Adrenal gland (tissue), 5 donors: ENCODE results near the gene ACSF2.

Source experiments
- POLR2A ChIP-seq, 2 donors: fragments of 450-650 bp; IDR thresholded peaks; one replicate each; pipeline ENCODE4 v1.6.1; 2017; ENCODE audit warnings: antibody characterized with exemption in 2 of 2, mild to moderate bottlenecking in 2 of 2, moderate library complexity in 1 of 2
- TF ChIP-seq, protein P1 (sequence below), 6 experiments: fragments of 450-650 bp in 4 of 6; fragments of 200-600 bp in 2 of 6; sonication (generic) in 1 of 6; IDR thresholded peaks; 1 replicate in 5 of 6; 2 replicates in 1 of 6; pipeline versions ENCODE4 v1.5.1 to v1.8.0; 2016 to 2021; ENCODE audit warnings: antibody characterized with exemption in 6 of 6, mild to moderate bottlenecking in 2 of 6, moderate library complexity in 1 of 6
- donor health status: DM: no; HTN: no; CAD: no.

DNA sequence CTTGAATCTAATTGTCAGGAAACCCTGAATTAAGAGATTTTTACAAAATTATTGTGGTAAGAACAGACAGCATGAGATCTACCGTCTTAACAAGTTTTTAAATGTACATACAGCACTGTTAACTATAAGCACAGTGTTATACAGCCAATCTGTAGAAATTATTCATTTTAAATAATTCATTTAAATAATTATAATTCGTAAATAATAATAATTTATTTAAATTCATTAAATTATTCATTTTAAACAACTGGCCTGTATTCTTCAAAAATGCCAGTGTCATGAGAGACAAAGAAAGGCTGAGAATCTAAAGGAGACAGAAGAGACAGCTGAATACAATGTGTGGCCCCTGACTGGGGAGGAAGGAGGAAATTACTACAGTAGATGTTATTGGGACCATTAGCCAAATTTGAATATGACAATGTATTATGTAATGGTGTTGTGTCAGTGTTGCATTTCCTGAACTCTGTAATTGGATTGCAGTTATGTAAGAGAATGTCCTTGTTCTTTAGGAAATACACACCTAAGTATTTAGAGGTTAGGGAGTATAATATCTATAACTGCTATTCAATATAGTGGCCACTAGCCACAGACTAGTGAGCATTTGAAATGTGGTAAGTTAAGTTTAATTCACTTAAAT lies 55.0 kb downstream of the ACSF2 start:
- TF ChIP-seq, protein P1, sequence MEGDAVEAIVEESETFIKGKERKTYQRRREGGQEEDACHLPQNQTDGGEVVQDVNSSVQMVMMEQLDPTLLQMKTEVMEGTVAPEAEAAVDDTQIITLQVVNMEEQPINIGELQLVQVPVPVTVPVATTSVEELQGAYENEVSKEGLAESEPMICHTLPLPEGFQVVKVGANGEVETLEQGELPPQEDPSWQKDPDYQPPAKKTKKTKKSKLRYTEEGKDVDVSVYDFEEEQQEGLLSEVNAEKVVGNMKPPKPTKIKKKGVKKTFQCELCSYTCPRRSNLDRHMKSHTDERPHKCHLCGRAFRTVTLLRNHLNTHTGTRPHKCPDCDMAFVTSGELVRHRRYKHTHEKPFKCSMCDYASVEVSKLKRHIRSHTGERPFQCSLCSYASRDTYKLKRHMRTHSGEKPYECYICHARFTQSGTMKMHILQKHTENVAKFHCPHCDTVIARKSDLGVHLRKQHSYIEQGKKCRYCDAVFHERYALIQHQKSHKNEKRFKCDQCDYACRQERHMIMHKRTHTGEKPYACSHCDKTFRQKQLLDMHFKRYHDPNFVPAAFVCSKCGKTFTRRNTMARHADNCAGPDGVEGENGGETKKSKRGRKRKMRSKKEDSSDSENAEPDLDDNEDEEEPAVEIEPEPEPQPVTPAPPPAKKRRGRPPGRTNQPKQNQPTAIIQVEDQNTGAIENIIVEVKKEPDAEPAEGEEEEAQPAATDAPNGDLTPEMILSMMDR (IDR thresholded peaks at IDR 0.05): no peak
- TF ChIP-seq POLR2A (IDR thresholded peaks at IDR 0.05): no peak
